Coronary artery (tissue), 2 donors: Measurements from ENCODE around the gene EIF5A2.

Source experiments
- DNase-seq: peaks from one replicate; pipeline ENCODE4 v3.0.0-alpha.2; 2017; ENCODE audit warnings: low spot score
- H3K27ac ChIP-seq, 2 donors: fragments of 200-600 bp; sonication (generic); one replicate each; pipeline ENCODE4 v1.5.1; 2016 to 2019
- H3K4me3 ChIP-seq: fragments of 200-600 bp; sonication (generic); 2 replicates; pipeline ENCODE4 v1.5.1; 2016; ENCODE audit warnings: mild to moderate bottlenecking, moderate library complexity
- CTCF ChIP-seq: fragments of 200-600 bp; sonication (generic); IDR thresholded peaks from one replicate; pipeline ENCODE4 v1.5.1; 2019; ENCODE audit warnings: antibody characterized with exemption

Gene EIF5A2

GRCh38 chr3:170844377-170844776, 64.1 kb downstream of the EIF5A2 start:
- H3K4me3 ChIP-seq, result no peak overlapping the region
- TF ChIP-seq CTCF, result no peak
- no peak for DNase-seq
- H3K27ac ChIP-seq, result no peak overlapping the region

- no peak overlapping the region for H3K4me3 ChIP-seq
- H3K27ac ChIP-seq, result no peak overlapping the region
- TF ChIP-seq CTCF, result no peak
- DNase-seq, result no peak
These were observed 68.1 kb downstream of the EIF5A2 start for GRCh38 chr3:170840291-170840859.

GRCh38 chr3:170839518-170840100, 68.8 kb downstream of the EIF5A2 start:
- no peak for TF ChIP-seq CTCF
- no peak for DNase-seq
- Histone ChIP-seq H3K27ac (no peak overlapping the region), H3K4me3 (no peak overlapping the region)
